K562 (cell line): Measurements from ENCODE around the gene KIAA0513. TPM values are rescaled to one million over a fixed set of nuclear protein-coding genes. Genes with fewer than 3 reads are reported as not detected.

Experiments
- ARID2 ChIP-seq: fragments of 450-650 bp; IDR thresholded peaks from 2 replicates; pipeline ENCODE4 v1.6.1; 2017; ENCODE audit warnings: antibody characterized with exemption, mild to moderate bottlenecking
- ATF1 ChIP-seq, 2 experiments: fragments of 450-650 bp in 1 of 2; IDR thresholded peaks; 2 replicates each; pipeline ENCODE4 v1.6.1; 2016; ENCODE audit warnings: missing compliant biosample characterization in 1 of 2, missing genetic modification characterization in 1 of 2
- CBX3 ChIP-seq, 2 experiments: IDR thresholded peaks; 1 replicate in 1 of 2; 2 replicates in 1 of 2; pipeline ENCODE4 v1.6.1; 2012; ENCODE audit warnings: inconsistent platforms in 2 of 2, low read length in 2 of 2, borderline replicate concordance in 1 of 2, control low read depth in 1 of 2
- CTBP1 ChIP-seq: fragments of 450-650 bp; IDR thresholded peaks from 2 replicates; pipeline ENCODE4 v1.6.1; 2016; ENCODE audit warnings: borderline replicate concordance
- NCOA2 ChIP-seq, 2 experiments: fragments of 450-650 bp; IDR thresholded peaks; 2 replicates each; pipeline ENCODE4 v1.6.1; 2018; ENCODE audit warnings: mild to moderate bottlenecking in 2 of 2, moderate library complexity in 1 of 2; ENCODE audit not compliant: partially characterized antibody in 2 of 2
- NRF1 ChIP-seq, 2 experiments: fragments of 450-650 bp; IDR thresholded peaks in 1 of 2; conservative IDR thresholded peaks in 1 of 2; 2 replicates each; pipeline ENCODE4 v1.6.1; 2014; ENCODE audit warnings: mild to moderate bottlenecking in 2 of 2
- POLR2AphosphoS2 ChIP-seq: IDR thresholded peaks from 2 replicates; pipeline ENCODE4 v1.6.1; 2012; ENCODE audit warnings: low read length, improper control_type of control experiment
- TAF1 ChIP-seq: IDR thresholded peaks from 2 replicates; pipeline ENCODE4 v1.6.1; 2011; ENCODE audit warnings: mild to moderate bottlenecking, low read length, moderate library complexity; ENCODE audit not compliant: insufficient read depth, control insufficient read depth, severe bottlenecking; ENCODE audit errors: extremely low read depth
- TBP ChIP-seq: optimal IDR thresholded peaks from 2 replicates; pipeline ENCODE3; 2011; ENCODE audit warnings: low read depth, low read length, improper control_type of control experiment
- TCF7L2 ChIP-seq: fragments of 150-350 bp; IDR thresholded peaks from 2 replicates; pipeline ENCODE4 v1.6.1; 2016; ENCODE audit warnings: low read depth, mild to moderate bottlenecking, low read length, moderate library complexity
- XRCC5 ChIP-seq: fragments of 200-400 bp; formaldehyde crosslinking; IDR thresholded peaks from 2 replicates; pipeline ENCODE4 v1.6.1; 2017; ENCODE audit warnings: low read depth, mild to moderate bottlenecking, low read length
- ZFP1 ChIP-seq: fragments of 450-650 bp; formaldehyde crosslinking; IDR thresholded peaks from 2 replicates; pipeline ENCODE4 v1.4.0; 2020; ENCODE audit warnings: mild to moderate bottlenecking, mixed read lengths
- polyA plus RNA-seq, 8 experiments: library from polyadenylated mRNA; depleted of rRNA in 4 of 8; stranded (reverse) in 5 of 8; unstranded in 3 of 8; fragments of >200 nt; fragmentation: Nextera tagmentation in 2 of 8; fragmentation: Illumina TruSeq in 1 of 8; extraction: Ambion mirVana in 2 of 8; extraction: Trizol in 1 of 8; gene quantifications; 2 replicates each; pipeline versions ENCODE4 v1.2.1 to v1.2.3, GENCODE V29; 2011 to 2014; ENCODE audit warnings: inconsistent platforms in 1 of 8, missing spikeins in 1 of 8
- total RNA-seq, 7 experiments: library from RNA; depleted of rRNA in 6 of 7; stranded (reverse); fragments of >200 nt in 6 of 7; fragmentation: Illumina TruSeq in 2 of 7; extraction: Trizol in 2 of 7; gene quantifications; 2 replicates each; pipeline versions ENCODE4 v1.2.1 to v1.2.3, GENCODE V29; 2011 to 2021; ENCODE audit warnings: low replicate concordance in 1 of 7
- TF ChIP-seq, protein P1 (sequence below): fragments of 450-650 bp; formaldehyde crosslinking; IDR thresholded peaks from 2 replicates; pipeline ENCODE4 v1.4.0; 2022; ENCODE audit warnings: mild to moderate bottlenecking, moderate library complexity
- TF ChIP-seq, protein P2 (sequence below): fragments of 450-650 bp; formaldehyde crosslinking; IDR thresholded peaks from 2 replicates; pipeline ENCODE4 v1.4.0; 2020; ENCODE audit warnings: mild to moderate bottlenecking, moderate library complexity
- TF ChIP-seq, protein P3 (sequence below), 2 experiments: fragments of 250-450 bp in 1 of 2; fragments of 450-650 bp in 1 of 2; sonication (Bioruptor Pico) in 1 of 2; IDR thresholded peaks; 2 replicates each; pipeline versions ENCODE4 v1.6.1 to v1.8.0; 2016 to 2021; ENCODE audit warnings: mild to moderate bottlenecking in 2 of 2, moderate library complexity in 2 of 2, missing compliant biosample characterization in 1 of 2, missing genetic modification characterization in 1 of 2
- TF ChIP-seq, protein P4 (sequence below): fragments of 450-650 bp; IDR thresholded peaks from 2 replicates; pipeline ENCODE4 v1.6.1; 2018; ENCODE audit warnings: mild to moderate bottlenecking, low read depth; ENCODE audit not compliant: partially characterized antibody
- TF ChIP-seq, protein P5 (sequence below), 2 experiments: IDR thresholded peaks; 2 replicates each; pipeline ENCODE4 v1.6.1; 2012; ENCODE audit warnings: improper control_type of control experiment in 2 of 2, low read depth in 2 of 2, low read length in 2 of 2, borderline replicate concordance in 1 of 2

KIAA0513 gene
- total and polyA plus RNA-seq, 9 of the 15 experiments (the other 6 are each of a cell fraction or from before 2014, with no cell fraction given) = 0.18 to 13.7 (median 10.2) TPM

DNA sequence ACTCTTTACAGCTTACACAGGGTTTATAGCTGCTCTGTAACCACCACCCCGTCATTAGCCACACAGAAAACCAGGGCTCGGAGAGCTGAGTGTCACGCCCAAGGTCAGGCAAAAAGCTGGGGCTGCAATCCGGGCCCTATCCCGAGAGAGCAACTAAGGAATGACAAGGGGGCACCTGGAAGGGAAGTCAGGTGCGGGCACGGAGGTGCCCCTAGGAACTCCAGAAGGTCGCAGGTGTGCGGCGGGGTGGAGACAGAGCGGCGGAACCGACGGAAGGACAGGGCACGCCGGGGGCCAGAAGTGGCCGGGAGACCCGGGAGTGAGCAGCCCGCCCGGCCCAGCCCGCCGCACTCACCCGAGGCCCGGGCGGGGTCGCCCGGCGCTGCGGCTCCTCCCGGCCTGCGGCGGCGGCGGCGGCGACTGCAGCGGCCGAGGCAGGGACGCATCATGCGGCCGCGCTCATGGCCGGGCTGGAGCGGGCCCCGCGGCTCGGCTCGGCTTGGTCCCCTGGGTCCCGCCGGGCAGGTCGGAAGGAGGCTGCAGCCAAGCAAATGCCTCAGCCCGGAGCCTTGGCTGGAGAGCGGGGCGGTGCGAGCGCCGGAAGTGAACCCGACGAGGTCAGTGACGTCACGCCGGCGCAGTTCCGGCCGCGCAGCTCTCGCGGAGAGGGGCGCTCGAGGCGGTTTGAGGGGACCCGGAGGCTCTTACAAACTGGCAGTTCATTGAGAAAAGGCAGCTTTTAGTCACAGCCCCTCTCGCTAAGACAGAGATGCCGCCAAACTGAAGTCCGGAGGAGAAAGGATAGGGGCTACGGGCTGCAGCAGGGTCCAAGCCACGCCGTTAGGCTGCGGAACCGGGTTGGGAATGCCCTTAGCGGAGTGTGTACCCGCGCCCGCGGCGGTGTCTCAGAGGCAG, 16.4 kb upstream of the KIAA0513 start, which contains the start of gene ZDHHC7 (continued):
- TF ChIP-seq NCOA2 (IDR thresholded peaks at IDR 0.05; ENCODE audit: partially characterized antibody in 2 of 2) = no peak
- TF ChIP-seq, protein P1, sequence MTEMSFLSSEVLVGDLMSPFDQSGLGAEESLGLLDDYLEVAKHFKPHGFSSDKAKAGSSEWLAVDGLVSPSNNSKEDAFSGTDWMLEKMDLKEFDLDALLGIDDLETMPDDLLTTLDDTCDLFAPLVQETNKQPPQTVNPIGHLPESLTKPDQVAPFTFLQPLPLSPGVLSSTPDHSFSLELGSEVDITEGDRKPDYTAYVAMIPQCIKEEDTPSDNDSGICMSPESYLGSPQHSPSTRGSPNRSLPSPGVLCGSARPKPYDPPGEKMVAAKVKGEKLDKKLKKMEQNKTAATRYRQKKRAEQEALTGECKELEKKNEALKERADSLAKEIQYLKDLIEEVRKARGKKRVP = peak; percentile 55; the same call in 1 of the 2 replicates
- no peak for TF ChIP-seq XRCC5
- TF ChIP-seq ARID2 = no peak
- peak; percentile 77; the same call in 1 of the 2 replicates for TF ChIP-seq POLR2AphosphoS2
- TF ChIP-seq TBP = peak; percentile 76
- peak; percentile 92 for TF ChIP-seq TAF1
- peak; percentile 90 for TF ChIP-seq ATF1 (CRISPR knock-in tag; IDR thresholded peaks at IDR 0.05)
- peak; percentile 100 for TF ChIP-seq ATF1 (tag; IDR thresholded peaks at IDR 0.05)
- TF ChIP-seq CTBP1 = peak; percentile 70; the same call in 1 of the 2 replicates
- TF ChIP-seq TCF7L2 = no peak
- TF ChIP-seq NRF1 (conservative IDR thresholded peaks at IDR 0.05 in 1 of 2, IDR thresholded peaks at IDR 0.05 in 1 of 2) = peak; percentile 81 to 86
- TF ChIP-seq, protein P2, sequence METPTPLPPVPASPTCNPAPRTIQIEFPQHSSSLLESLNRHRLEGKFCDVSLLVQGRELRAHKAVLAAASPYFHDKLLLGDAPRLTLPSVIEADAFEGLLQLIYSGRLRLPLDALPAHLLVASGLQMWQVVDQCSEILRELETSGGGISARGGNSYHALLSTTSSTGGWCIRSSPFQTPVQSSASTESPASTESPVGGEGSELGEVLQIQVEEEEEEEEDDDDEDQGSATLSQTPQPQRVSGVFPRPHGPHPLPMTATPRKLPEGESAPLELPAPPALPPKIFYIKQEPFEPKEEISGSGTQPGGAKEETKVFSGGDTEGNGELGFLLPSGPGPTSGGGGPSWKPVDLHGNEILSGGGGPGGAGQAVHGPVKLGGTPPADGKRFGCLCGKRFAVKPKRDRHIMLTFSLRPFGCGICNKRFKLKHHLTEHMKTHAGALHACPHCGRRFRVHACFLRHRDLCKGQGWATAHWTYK (CRISPR knock-in tag) = peak; percentile 79; the same call in 1 of the 2 replicates
- TF ChIP-seq, protein P3, sequence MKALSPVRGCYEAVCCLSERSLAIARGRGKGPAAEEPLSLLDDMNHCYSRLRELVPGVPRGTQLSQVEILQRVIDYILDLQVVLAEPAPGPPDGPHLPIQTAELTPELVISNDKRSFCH (CRISPR knock-in tag; IDR thresholded peaks at IDR 0.05) = no peak
- TF ChIP-seq, protein P3 (tag; IDR thresholded peaks at IDR 0.05) = peak; percentile 55
- peak; percentile 55; the same call in 1 of the 2 replicates for TF ChIP-seq ZFP1 (CRISPR knock-in tag)
- TF ChIP-seq CBX3 (IDR thresholded peaks at IDR 0.05; ENCODE audit: borderline replicate concordance in 1 of 2, low read length in 2 of 2) = peak in 1 of 2 experiments; percentile 54; a peak in 1 of 3 replicates
- TF ChIP-seq, protein P4, sequence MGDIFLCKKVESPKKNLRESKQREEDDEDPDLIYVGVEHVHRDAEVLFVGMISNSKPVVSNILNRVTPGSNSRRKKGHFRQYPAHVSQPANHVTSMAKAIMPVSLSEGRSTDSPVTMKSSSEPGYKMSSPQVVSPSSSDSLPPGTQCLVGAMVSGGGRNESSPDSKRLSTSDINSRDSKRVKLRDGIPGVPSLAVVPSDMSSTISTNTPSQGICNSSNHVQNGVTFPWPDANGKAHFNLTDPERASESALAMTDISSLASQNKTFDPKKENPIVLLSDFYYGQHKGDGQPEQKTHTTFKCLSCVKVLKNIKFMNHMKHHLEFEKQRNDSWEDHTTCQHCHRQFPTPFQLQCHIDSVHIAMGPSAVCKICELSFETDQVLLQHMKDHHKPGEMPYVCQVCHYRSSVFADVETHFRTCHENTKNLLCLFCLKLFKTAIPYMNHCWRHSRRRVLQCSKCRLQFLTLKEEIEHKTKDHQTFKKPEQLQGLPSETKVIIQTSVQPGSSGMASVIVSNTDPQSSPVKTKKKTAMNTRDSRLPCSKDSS = no peak
- TF ChIP-seq, protein P5, sequence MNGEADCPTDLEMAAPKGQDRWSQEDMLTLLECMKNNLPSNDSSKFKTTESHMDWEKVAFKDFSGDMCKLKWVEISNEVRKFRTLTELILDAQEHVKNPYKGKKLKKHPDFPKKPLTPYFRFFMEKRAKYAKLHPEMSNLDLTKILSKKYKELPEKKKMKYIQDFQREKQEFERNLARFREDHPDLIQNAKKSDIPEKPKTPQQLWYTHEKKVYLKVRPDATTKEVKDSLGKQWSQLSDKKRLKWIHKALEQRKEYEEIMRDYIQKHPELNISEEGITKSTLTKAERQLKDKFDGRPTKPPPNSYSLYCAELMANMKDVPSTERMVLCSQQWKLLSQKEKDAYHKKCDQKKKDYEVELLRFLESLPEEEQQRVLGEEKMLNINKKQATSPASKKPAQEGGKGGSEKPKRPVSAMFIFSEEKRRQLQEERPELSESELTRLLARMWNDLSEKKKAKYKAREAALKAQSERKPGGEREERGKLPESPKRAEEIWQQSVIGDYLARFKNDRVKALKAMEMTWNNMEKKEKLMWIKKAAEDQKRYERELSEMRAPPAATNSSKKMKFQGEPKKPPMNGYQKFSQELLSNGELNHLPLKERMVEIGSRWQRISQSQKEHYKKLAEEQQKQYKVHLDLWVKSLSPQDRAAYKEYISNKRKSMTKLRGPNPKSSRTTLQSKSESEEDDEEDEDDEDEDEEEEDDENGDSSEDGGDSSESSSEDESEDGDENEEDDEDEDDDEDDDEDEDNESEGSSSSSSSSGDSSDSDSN (IDR thresholded peaks at IDR 0.05; ENCODE audit: borderline replicate concordance in 1 of 2, low read depth in 2 of 2, low read length in 2 of 2) = peak; percentile 64 to 85; a peak in 2 of 4 replicates
